22Rv1 (cell line): ENCODE results near the gene YIPF3.
"Not testable (repeated sequence)": the region's sequence is repeated elsewhere in the genome, so short reads cannot be mapped to it uniquely, and the experiment has no call there.

Experiments used
- ZFX ChIP-seq: fragments of 450-650 bp; IDR thresholded peaks from 2 replicates; pipeline ENCODE4 v1.6.1; 2017; ENCODE audit warnings: antibody characterized with exemption, borderline replicate concordance
- TF ChIP-seq, protein P1 (sequence below): fragments of 450-650 bp; IDR thresholded peaks from 2 replicates; pipeline ENCODE4 v1.5.1; 2017; ENCODE audit warnings: mild to moderate bottlenecking

DNA sequence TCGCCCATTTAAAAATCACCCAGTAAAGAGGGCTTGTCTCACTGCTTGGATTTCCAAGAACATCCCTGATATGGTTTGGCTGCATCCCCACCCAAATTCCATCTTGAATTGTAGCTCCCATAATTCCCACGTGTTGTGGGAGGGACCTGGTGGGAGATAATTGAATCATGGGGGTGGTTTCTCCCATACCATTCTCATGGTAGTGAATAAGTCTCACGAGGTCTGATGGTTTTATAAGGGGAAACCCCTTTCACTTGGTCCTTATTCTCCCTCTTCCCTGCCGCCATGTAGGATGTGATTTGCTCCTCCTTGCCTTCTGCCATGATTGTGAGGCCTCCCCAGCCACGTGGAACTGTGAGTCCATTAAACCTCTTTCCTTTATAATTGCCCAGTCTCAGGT lies 49.5 kb downstream of the YIPF3 start:
- TF ChIP-seq, protein P1, sequence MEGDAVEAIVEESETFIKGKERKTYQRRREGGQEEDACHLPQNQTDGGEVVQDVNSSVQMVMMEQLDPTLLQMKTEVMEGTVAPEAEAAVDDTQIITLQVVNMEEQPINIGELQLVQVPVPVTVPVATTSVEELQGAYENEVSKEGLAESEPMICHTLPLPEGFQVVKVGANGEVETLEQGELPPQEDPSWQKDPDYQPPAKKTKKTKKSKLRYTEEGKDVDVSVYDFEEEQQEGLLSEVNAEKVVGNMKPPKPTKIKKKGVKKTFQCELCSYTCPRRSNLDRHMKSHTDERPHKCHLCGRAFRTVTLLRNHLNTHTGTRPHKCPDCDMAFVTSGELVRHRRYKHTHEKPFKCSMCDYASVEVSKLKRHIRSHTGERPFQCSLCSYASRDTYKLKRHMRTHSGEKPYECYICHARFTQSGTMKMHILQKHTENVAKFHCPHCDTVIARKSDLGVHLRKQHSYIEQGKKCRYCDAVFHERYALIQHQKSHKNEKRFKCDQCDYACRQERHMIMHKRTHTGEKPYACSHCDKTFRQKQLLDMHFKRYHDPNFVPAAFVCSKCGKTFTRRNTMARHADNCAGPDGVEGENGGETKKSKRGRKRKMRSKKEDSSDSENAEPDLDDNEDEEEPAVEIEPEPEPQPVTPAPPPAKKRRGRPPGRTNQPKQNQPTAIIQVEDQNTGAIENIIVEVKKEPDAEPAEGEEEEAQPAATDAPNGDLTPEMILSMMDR: not testable (repeated sequence)
- not testable (repeated sequence) for TF ChIP-seq ZFX
